Stimulated activated CD4-positive, alpha-beta T cell treated with anti-CD3 and anti-CD28 coated beads, Interleukin-4, amount 100 ng/mL, for 1 hour (primary cell): Measurements from ENCODE around the gene CRIP3.
A peak's percentile ranks its signal among the peaks of the same experiment; 100 is the strongest.

ENCODE experiments used
- DNase-seq: peaks from one replicate; pipeline ENCODE4 v3.0.0-alpha.2; 2020

Gene CRIP3

GRCh38 chr6:43286980-43287716, 21.5 kb downstream of the CRIP3 start:
- no peak for DNase-seq

GRCh38 chr6:43286456-43286979, 22.1 kb downstream of the CRIP3 start:
- DNase-seq: no peak

GRCh38 chr6:43285832-43286231, 22.8 kb downstream of the CRIP3 start:
- DNase-seq: no peak

- DNase-seq: no peak
Observed at GRCh38 chr6:43284991-43285781, 23.4 kb downstream of the CRIP3 start.

- DNase-seq: no peak
Observed at GRCh38 chr6:43283905-43284304, 24.7 kb downstream of the CRIP3 start.

GRCh38 chr6:43283514-43283901, 25.1 kb downstream of the CRIP3 start:
- no peak for DNase-seq

GRCh38 chr6:43282636-43283513, 25.8 kb downstream of the CRIP3 start:
- no peak for DNase-seq

- DNase-seq: no peak
Observed at GRCh38 chr6:43282060-43282459, 26.6 kb downstream of the CRIP3 start.

GRCh38 chr6:43280234-43280633, 28.4 kb downstream of the CRIP3 start:
- no peak for DNase-seq

GRCh38 chr6:43278524-43279078, 30.0 kb downstream of the CRIP3 start:
- no peak for DNase-seq

- no peak for DNase-seq
Observed at GRCh38 chr6:43277643-43278523, 30.7 kb downstream of the CRIP3 start.

- DNase-seq: no peak
Observed at GRCh38 chr6:43277306-43277642, 31.4 kb downstream of the CRIP3 start.

GRCh38 chr6:43276577-43277305, 31.9 kb downstream of the CRIP3 start:
- DNase-seq: no peak

GRCh38 chr6:43275801-43276576, 32.6 kb downstream of the CRIP3 start:
- peak; percentile 20 for DNase-seq

GRCh38 chr6:43274916-43275597, 33.6 kb downstream of the CRIP3 start:
- peak; percentile 43 for DNase-seq

- no peak for DNase-seq
Observed at GRCh38 chr6:43274127-43274915, 34.3 kb downstream of the CRIP3 start.

- no peak for DNase-seq
Observed at GRCh38 chr6:43273707-43274106, 34.9 kb downstream of the CRIP3 start.

- DNase-seq: no peak
Observed at GRCh38 chr6:43271944-43272343, 36.7 kb downstream of the CRIP3 start.
